CD4-positive, alpha-beta T cell treated with Interleukin-15 for 4 hours (primary cell): ENCODE results near the gene DPYD.

Experiments used
- DNase-seq: peaks from one replicate; pipeline ENCODE4 v3.0.0-alpha.2; 2020; ENCODE audit warnings: low spot score

DPYD gene

GRCh38 chr1:97529600-97529999 lies 391.2 kb downstream of the DPYD start:
- DNase-seq, result no peak

- DNase-seq, result no peak
Measured at GRCh38 chr1:97524211-97524610, 396.6 kb downstream of the DPYD start.

- no peak for DNase-seq
Measured at GRCh38 chr1:97516588-97516987, 404.2 kb downstream of the DPYD start.

GRCh38 chr1:97508653-97509218 lies 412.1 kb downstream of the DPYD start:
- DNase-seq, result no peak

- no peak for DNase-seq
Measured at GRCh38 chr1:97507863-97508262, 413.0 kb downstream of the DPYD start.

- DNase-seq, result no peak
Measured at GRCh38 chr1:97506368-97506767, 414.5 kb downstream of the DPYD start.

- no peak for DNase-seq
Measured at GRCh38 chr1:97505816-97506215, 415.0 kb downstream of the DPYD start.

- no peak for DNase-seq
Measured at GRCh38 chr1:97505289-97505688, 415.5 kb downstream of the DPYD start.

GRCh38 chr1:97502360-97502759 lies 418.5 kb downstream of the DPYD start:
- no peak for DNase-seq

GRCh38 chr1:97501628-97502027 lies 419.2 kb downstream of the DPYD start:
- DNase-seq, result no peak

GRCh38 chr1:97500760-97501159 lies 420.1 kb downstream of the DPYD start:
- DNase-seq, result no peak

GRCh38 chr1:97499667-97500066 lies 421.2 kb downstream of the DPYD start:
- no peak for DNase-seq

GRCh38 chr1:97489834-97490233 lies 431.0 kb downstream of the DPYD start:
- no peak for DNase-seq

GRCh38 chr1:97488530-97488929 lies 432.3 kb downstream of the DPYD start:
- no peak for DNase-seq

- DNase-seq, result no peak
Measured at GRCh38 chr1:97482022-97482421, 438.8 kb downstream of the DPYD start.

GRCh38 chr1:97467445-97467844 lies 453.4 kb downstream of the DPYD start:
- no peak for DNase-seq

GRCh38 chr1:97464305-97464704 lies 456.5 kb downstream of the DPYD start:
- no peak for DNase-seq

GRCh38 chr1:97461782-97462181 lies 459.1 kb downstream of the DPYD start:
- DNase-seq, result no peak

- no peak for DNase-seq
Measured at GRCh38 chr1:97457446-97458089, 463.3 kb downstream of the DPYD start.

- no peak for DNase-seq
Measured at GRCh38 chr1:97451944-97452343, 468.9 kb downstream of the DPYD start.

GRCh38 chr1:97451046-97451826 lies 469.6 kb downstream of the DPYD start:
- DNase-seq, result no peak

GRCh38 chr1:97441966-97442365 lies 478.9 kb downstream of the DPYD start:
- DNase-seq, result no peak

- DNase-seq, result no peak
Measured at GRCh38 chr1:97433824-97434177, 487.0 kb downstream of the DPYD start.
